ENCODE results near the gene DGKQ. TPM values are rescaled to one million over a fixed set of nuclear protein-coding genes. Genes with fewer than 3 reads are reported as not detected.

DGKQ gene
- total and polyA plus RNA-seq, 9 of the 15 experiments (the other 6 are each of a cell fraction or from before 2014, with no cell fraction given), result 0.17 to 22.0 (median 5.6) TPM

DNA sequence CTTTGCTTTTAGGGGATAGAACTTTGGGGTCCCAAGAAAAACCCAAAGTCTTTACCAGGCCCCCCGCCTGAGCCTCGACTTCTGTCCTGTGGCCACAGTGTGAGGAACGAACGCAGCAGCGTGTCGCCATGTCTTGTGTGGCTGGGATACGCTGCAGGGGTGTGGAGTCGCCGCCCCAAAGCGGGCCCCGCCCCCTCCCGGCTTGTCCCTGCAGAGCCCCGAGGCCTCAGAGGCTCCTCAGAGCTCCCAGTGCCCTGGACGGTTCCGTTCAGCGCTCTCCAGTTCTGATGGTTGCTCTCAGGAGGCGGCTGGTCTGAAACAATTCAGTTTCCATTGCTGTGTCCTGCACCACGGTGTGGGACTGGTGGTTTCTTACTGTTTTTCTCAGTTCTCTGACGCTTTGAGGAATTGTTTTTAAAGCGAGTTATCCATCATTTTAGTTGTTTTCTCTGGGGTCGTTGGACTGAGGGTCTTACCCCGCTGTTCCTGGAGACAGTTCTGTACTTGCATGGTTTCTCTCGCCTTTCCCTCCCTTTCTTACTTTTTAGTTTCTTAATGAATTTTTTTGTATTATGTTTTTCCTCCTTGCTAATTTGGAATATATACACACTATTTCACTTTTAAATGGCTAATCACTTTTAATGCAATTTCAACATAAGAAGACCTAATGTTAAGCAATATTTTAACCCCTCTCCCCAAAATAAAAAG, 11.9 kb upstream of the DGKQ start (continued):
- TF ChIP-seq RBBP5 (IDR thresholded peaks at IDR 0.05; ENCODE audit: borderline replicate concordance, insufficient read depth, low read length, poor library complexity, severe bottlenecking) (no peak), SNRNP70 (optimal IDR thresholded peaks at IDR 0.05; ENCODE audit: low read depth, low read length) (no peak), LCOR (CRISPR knock-in tag; IDR thresholded peaks at IDR 0.05) (no peak), SIX5 (IDR thresholded peaks at IDR 0.05; ENCODE audit: borderline replicate concordance in 1 of 2, insufficient read depth in 1 of 2, low read depth in 1 of 2, low read length in 2 of 2) (no peak), KAT8 (IDR thresholded peaks at IDR 0.05; ENCODE audit: low read depth) (no peak), POLR2H (tag; IDR thresholded peaks at IDR 0.05; ENCODE audit: low read depth) (peak; percentile 56), NUFIP1 (IDR thresholded peaks at IDR 0.05; ENCODE audit: partially characterized antibody) (no peak), KLF13 (tag; IDR thresholded peaks at IDR 0.05; ENCODE audit: borderline replicate concordance, low read depth) (peak; percentile 58; the same call in 1 of the 2 replicates), PHF21A (IDR thresholded peaks at IDR 0.05; ENCODE audit: borderline replicate concordance, low read depth) (no peak), POLR2B (IDR thresholded peaks at IDR 0.05; ENCODE audit: low read depth, partially characterized antibody) (peak; percentile 49), SMC3 (conservative IDR thresholded peaks at IDR 0.05; ENCODE audit: insufficient read depth, low read depth, low read length) (no peak), NFIC (IDR thresholded peaks at IDR 0.05) (no peak), TCF3 (CRISPR knock-in tag; IDR thresholded peaks at IDR 0.05) (no peak), E2F1 (CRISPR knock-in tag; IDR thresholded peaks at IDR 0.05) (no peak), RBM14 (IDR thresholded peaks at IDR 0.05; ENCODE audit: borderline replicate concordance, insufficient read depth, low read depth, low read length) (no peak), TRIM28 (IDR thresholded peaks at IDR 0.05) (peak; percentile 93), HNRNPL (IDR thresholded peaks at IDR 0.05; ENCODE audit: low read depth, low read length) (no peak), CBFA2T2 (conservative IDR thresholded peaks at IDR 0.05) (no peak), SIRT6 (IDR thresholded peaks at IDR 0.05; ENCODE audit: low read depth, low read length) (no peak), YBX1 (IDR thresholded peaks at IDR 0.05) (no peak), PBX2 (CRISPR knock-in tag; IDR thresholded peaks at IDR 0.05; ENCODE audit: low read depth) (no peak), PBX2 (tag; conservative IDR thresholded peaks at IDR 0.05; ENCODE audit: low read depth) (no peak), HNRNPK (IDR thresholded peaks at IDR 0.05; ENCODE audit: low read depth, low read length, poor library complexity, severe bottlenecking) (no peak)
- TF ChIP-seq, protein P1, sequence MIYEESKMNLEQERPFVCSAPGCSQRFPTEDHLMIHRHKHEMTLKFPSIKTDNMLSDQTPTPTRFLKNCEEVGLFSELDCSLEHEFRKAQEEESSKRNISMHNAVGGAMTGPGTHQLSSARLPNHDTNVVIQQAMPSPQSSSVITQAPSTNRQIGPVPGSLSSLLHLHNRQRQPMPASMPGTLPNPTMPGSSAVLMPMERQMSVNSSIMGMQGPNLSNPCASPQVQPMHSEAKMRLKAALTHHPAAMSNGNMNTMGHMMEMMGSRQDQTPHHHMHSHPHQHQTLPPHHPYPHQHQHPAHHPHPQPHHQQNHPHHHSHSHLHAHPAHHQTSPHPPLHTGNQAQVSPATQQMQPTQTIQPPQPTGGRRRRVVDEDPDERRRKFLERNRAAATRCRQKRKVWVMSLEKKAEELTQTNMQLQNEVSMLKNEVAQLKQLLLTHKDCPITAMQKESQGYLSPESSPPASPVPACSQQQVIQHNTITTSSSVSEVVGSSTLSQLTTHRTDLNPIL (CRISPR knock-in tag; IDR thresholded peaks at IDR 0.05), result no peak
